GM19328 (cell line): Measurements from ENCODE around the gene RRP9.
"Not testable (repeated sequence)": the region's sequence is repeated elsewhere in the genome, so short reads cannot be mapped to it uniquely, and the experiment has no call there.

Experiments used
- ATAC-seq: cut with Tn5 transposase; IDR thresholded peaks from one replicate; pipeline ENCODE4 v1.9.1; 2021; ENCODE audit warnings: mild to moderate bottlenecking, moderate library complexity; ENCODE audit not compliant: unreplicated experiment

Gene RRP9

GRCh38 chr3:51941798-51942602 is at the start of gene RRP9, which contains the start of gene PARP3:
TSS of gene RRP9 (minus strand) at chr3:51941904. CDS start at chr3:51941867, 37 bp downstream.
TSS of gene PARP3 (plus strand) at chr3:51942363. CDS start at chr3:51943356, 993 bp downstream.
- ATAC-seq = peak; percentile 92

- not testable (repeated sequence) for ATAC-seq
These were observed 48.8 kb upstream of the RRP9 start for GRCh38 chr3:51990501-51990971.

DNA sequence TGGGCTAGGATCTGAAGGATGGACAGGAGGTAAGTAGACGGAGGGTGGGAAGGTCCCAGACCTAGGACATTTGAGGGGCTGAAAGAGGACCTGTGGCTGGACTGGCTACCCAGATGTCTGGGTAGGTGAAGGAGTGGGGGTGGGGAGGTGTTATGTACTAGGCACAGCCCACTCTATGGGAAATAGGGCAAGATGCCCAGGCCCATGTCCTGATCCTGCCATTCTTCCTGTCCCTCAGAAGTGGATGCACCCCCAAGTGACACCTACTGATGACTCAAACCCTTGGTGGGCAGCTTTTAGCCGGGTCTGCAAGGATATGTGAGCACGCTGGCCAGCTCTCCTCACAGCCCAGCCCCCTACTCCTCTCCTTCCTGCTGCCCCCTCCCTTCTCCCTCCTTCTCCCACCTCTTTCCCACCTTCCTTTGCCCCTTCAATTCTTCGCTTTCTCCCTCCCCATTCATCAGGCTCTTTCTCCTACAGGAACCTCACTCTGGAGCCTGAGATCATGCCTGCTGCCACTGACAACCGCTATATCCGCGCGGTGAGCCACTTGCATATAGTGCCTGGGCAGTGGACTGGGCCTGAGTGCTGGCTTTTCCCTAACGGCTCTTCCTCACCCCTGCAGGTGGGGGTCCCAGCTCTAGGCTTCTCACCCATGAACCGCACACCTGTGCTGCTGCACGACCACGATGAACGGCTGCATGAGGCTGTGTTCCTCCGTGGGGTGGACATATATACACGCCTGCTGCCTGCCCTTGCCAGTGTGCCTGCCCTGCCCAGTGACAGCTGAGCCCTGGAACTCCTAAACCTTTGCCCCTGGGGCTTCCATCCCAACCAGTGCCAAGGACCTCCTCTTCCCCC is 46.8 kb upstream of the RRP9 start:
- no peak for ATAC-seq

- ATAC-seq = no peak
These were observed 45.9 kb upstream of the RRP9 start for GRCh38 chr3:51987568-51987967.

DNA sequence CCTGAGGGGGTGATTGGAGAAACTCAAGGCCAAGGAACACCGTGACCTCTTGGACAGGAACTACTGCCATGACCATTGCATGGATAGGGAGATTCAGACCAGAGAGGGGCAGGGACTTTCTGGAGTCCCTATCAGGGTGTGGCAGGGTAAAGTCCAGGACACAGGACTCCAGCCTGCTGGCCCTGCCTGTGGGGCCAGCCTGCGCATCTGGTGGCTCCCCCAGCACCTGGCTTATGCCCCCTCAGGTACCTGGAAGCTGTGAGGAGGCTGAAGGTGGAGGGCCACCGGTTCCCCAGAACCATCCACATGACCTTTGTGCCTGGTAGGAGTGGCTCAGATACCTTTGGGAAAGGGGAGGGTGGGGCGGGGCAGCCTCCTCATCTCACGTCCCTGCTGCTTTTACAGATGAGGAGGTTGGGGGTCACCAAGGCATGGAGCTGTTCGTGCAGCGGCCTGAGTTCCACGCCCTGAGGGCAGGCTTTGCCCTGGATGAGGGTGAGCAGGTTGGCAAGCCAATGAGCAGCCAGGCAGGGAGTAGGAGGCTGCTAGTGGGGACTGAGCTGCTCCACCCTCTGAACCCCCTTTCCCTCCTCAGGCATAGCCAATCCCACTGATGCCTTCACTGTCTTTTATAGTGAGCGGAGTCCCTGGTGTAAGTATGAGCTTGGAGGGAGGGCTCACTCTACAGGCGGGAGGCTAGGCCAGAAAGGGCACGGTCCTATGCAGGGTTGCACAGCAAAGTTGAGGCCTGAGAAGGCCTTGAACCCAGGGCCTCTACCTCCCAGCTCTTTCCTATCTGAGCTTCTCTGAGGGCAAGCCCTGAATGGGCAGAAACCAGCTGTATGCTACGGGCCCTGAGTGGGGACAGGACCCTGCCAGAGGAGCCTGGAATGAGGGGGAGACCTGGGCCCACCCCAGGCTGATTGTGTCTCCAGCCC is 44.6 kb upstream of the RRP9 start:
- ATAC-seq = no peak

DNA sequence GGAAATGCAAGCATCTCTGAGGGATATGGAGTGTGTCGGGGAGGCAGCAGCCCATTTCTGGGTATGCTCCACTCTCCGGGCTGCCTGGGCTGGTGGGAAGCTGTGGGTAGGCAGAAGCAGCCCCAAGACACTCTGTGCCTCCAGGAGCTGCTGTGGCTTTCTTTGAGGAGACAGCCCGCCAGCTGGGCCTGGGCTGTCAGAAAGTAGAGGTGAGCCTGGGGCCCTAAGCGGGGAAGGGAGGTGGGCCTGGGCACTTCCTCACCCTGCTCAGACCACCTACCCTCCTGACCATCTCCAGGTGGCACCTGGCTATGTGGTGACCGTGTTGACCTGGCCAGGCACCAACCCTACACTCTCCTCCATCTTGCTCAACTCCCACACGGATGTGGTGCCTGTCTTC is 43.4 kb upstream of the RRP9 start:
- ATAC-seq = no peak

- ATAC-seq = no peak
These were observed 42.6 kb upstream of the RRP9 start for GRCh38 chr3:51984269-51984647.

GRCh38 chr3:51983578-51984268 is 42.0 kb upstream of the RRP9 start:
- ATAC-seq = no peak

DNA sequence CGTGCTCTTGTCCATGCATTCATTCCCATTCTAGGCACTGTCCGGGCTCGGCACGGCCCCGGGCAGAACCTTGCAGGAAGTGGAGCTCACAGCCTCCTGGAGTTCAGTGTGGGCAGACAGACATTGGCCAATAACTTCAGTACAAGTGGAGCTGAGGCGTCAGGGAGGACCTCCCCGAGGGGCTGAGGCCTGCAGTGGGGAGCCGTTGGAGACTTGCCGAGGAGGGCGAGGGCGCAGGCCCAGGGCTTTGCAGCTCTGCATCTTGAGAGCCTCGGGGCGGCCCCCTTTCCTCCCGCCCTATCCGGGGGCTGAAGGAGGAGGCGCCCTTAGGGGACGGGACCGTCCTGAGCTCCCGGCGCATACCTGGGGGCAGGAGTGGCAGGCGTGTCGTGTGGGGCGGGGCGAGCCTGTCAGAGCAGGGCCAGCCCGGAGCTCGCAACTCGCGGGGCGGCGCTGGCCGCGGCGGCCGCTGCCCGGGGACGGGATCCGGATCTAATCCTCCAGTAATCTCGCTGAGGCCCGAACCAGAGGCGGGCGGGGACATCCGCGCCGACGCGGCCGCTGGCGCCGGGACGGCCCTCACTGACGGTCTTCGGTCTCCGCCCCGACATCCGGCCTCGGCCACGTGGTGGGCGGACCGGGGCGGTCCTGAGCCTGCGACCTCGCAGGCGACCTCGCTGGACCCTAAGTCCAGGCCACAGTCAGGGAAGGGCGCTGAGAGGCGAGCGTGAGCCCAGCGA is 41.3 kb upstream of the RRP9 start, which contains the start of gene ACY1:
ACY1 (plus strand) TSS at position 698 of the 740 bp plus-strand sequence. CDS start 530 bp downstream, outside the sequence.
- peak; percentile 69 for ATAC-seq

DNA sequence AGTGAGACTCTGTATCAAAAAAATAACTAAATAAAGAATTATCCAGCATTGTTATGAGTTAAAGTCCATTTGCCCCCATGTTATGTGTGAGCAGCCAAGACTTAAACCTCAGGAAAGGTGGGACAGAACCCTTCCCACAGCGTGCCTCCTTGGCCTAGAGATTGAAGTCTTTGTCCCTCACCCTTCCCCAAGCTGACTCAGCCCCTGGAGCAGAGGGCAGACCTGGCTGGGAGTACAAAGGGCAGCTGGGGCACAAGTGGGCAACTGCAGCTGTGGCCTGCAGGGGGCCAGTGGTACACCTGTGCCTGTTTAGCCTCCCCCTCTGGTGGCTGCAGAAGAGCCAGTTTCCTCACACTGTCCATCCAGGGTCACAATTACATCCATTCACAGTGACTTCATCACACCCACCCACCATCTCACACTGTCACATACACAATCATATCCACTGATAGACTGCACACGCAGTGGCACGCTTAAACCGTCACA is 40.7 kb upstream of the RRP9 start:
- ATAC-seq = peak; percentile 29

DNA sequence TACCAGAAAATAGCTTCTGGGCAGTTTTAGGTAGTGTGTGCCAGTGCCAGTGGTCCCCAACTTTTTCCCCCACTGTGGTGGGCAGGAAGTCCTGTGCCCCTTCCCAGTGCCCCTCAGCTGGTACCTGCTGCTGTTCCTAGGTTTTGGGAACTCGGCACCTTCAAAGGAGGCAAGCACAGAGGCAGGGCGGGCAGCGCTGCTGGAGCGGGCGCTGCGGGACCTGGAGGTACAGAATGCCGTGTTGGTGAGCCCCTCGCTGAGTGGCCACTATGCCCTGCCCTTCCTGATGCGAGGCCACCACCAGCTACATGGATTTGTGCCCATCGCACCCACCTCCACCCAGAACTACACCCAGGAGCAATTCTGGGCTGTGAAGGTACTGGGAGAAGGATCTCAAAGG is 38.5 kb upstream of the RRP9 start:
- ATAC-seq = no peak

DNA sequence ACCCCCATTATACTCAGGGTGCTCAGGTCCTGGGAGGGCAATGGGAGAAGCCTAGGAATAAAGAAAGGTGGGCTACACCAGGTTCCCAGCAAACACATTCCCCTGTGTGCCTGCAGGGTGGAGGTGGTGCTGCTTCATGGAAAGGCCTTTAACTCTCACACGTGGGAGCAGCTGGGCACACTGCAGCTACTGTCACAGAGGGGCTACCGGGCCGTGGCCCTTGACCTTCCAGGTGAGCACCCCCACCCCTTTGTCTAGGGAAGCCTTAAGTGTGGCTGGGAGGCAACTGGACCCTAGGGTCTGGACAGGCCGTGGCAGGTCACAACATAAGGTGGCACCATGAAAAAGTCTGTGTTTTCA is 36.4 kb upstream of the RRP9 start:
- ATAC-seq = no peak

DNA sequence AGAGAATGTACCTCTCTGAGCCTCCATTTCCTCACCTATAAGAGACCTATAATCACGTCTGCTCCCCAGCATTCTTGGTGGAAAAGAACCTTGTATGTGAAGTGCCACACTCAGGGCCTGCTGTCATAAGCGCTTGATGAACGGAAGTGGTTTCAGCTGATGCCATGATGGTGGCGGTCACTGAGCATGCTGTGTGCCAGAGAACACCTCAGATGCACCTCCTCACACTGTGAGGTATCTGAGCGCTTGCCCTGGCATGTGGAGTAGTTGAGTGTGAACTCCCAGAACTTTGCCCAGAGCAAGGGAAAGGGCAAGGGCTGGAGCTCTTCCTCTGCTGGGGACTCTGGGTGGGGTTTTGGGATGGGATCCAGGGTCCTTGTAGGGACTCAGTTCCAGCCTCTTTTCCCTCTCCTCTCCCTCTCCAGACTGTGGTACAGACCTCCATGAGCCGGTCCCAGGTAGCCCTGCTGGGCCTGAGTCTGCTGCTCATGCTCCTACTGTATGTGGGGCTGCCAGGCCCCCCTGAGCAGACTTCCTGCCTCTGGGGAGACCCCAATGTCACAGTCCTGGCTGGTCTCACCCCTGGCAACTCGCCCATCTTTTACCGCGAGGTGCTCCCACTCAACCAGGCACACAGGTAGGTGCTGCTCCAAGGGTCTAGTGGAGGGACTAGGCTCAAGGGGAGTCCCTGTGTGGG is 35.9 kb upstream of the RRP9 start:
- no peak for ATAC-seq

GRCh38 chr3:51975852-51976549 is 34.3 kb upstream of the RRP9 start:
- no peak for ATAC-seq

DNA sequence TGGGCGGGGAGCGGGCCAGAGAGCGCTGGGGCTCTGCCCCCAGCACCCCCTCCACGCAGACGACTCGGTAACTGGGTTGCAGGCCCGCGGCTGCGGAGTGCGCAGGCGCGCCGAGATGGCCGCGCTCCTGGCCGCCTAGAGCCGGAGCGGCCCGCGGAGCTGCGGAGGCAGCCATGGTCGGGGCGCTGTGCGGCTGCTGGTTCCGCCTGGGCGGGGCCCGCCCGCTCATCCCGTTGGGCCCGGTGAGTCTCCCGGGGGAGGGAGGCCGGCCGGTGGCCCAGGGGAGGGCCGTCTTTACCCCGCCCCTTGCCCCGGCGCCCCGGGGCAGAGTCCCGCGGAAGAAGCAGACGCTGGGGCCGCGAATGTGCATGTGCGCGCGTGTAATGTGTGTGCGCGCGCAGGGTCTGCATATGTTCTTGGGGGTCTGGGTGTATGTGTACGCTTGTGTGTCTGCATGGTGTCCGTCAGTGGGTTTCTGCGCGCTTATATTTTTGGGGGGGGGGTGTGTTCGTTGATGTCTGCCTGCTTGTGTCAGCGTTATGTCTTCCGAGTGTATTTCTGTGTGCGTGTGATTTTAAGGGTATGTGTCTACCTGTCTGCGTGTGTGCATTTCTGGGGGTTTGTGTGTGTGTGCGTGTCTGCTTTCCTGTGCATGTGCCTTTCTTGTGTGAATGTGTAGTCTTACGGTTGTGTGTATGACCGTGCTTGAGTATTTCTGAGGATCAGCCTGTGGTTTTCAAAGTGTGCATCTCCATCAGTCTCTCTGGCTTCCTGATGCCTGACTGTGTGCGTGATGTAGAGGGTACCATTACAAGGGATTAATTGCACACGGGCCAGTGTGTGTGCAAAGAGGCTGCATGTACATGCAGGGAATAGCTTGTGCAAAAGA is 33.5 kb upstream of the RRP9 start, which contains the start of gene ABHD14A:
ABHD14A (plus strand) TSS at position 102 of the 889 bp plus-strand sequence; CDS start at position 174, 72 bp downstream.
- no peak for ATAC-seq

GRCh38 chr3:51974277-51974962 is 32.7 kb upstream of the RRP9 start:
- ATAC-seq = no peak
